Activated CD8-positive, alpha-beta memory T cell treated with anti-CD3 and anti-CD28 coated beads for 48 hours (primary cell): ENCODE measurements around the gene APC2.
"Not testable (repeated sequence)": the region's sequence is repeated elsewhere in the genome, so short reads cannot be mapped to it uniquely, and the experiment has no call there.

Experiments used
- DNase-seq, 3 experiments: peaks; one replicate each; pipeline ENCODE4 v3.0.0-alpha.2; 2020; ENCODE audit warnings: low read depth in 2 of 3, low spot score in 2 of 3

APC2 gene

GRCh38 chr19:1412323-1412923 is 37.5 kb upstream of the APC2 start:
- DNase-seq = no peak

- no peak for DNase-seq
These were observed 36.7 kb upstream of the APC2 start for GRCh38 chr19:1412995-1413800.

DNA sequence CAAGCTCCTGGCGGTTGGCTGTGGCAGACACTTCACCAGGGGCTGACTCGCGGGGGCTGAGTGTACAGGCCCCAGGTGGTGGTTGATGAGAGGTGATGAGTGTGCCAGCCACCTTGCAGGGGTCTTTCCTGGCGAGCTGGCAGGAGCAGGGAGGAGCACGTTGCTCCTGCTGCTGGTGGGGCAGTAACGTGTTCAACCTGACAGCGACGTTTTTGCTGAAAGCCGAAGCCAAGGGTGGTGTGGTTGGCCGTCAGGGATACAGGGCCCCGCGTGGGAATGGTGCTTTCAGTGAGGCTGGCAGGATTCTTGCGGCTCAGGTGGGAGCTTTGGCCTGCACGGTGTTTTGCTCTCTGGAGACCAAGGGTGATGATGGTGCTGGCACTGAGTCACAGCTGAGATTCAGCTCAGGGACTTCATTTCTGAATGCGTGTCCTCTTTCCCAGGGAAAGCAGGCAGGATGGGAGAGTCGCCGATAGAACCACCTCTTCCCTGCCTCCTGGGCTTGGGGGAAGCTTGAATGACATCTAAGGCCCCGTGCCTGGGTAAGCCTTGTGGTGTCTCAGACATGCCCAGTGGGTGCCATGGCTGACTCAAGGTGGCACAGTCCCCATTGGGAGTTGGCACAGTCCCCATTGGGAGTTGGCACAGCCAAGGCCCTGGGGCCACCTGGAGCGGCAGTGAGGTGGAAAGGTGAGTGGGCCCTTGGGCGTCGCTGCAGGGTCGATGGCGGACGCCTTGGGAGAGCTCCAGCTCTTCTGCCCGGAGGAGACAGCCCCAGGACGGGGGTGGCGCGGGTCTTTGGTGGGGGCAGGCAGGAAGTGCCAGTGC is 33.7 kb upstream of the APC2 start:
- no peak for DNase-seq

GRCh38 chr19:1417145-1417544 is 32.8 kb upstream of the APC2 start:
- DNase-seq = no peak

DNA sequence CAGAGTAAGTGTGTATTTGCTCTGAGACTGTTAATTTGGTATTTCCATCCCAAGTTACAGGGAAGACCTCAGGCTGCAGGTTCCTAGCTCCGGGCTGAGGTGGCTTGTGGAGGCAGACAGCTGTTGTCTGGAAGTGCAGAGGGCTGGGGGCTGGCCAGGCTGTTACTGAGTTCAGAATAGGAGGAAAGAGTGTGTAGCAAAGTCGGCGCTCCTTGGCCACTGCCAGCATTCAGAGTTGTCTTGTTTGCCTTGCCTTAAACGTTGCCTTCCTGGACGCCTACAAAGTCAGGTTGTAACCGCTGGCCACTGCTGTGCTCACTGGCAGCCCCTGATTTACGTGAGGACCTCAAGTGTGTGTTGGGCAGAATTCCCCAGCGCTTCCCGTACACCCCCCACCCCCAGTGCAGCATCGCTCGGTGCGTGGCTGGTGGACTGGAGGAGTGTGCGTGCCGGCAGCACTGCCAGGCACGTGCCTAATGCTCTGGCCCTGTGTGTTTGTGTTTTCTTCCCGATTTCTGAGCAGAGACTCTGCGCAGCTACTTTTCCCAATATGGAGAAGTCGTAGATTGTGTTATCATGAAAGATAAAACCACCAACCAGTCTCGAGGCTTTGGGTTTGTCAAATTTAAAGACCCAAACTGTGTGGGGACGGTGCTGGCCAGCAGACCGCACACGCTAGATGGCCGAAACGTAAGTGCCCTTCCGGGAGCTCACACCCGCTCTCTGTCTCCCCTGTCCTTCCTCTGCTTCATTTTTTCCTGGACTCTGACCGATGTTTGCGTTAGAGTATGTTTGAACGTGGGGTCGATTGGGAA is 32.0 kb upstream of the APC2 start:
- no peak for DNase-seq

DNA sequence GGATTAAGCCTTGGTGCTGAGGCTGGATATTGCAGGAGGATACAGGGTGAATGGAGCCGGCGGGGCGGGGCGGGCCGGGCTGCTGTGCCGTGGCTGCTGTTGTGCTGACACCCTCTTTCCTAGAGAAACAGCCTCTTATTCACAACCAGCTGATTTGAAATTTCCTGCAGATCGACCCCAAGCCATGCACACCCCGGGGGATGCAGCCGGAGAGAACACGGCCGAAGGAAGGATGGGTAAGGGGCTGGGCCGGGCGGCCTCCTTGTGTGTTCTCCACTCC is 31.5 kb upstream of the APC2 start:
- no peak for DNase-seq

- DNase-seq = no peak
These were observed 30.8 kb upstream of the APC2 start for GRCh38 chr19:1418951-1419738.

GRCh38 chr19:1420085-1420484 is 29.8 kb upstream of the APC2 start:
- not testable (repeated sequence) for DNase-seq

- DNase-seq = no peak
These were observed 29.3 kb upstream of the APC2 start for GRCh38 chr19:1420590-1420989.

DNA sequence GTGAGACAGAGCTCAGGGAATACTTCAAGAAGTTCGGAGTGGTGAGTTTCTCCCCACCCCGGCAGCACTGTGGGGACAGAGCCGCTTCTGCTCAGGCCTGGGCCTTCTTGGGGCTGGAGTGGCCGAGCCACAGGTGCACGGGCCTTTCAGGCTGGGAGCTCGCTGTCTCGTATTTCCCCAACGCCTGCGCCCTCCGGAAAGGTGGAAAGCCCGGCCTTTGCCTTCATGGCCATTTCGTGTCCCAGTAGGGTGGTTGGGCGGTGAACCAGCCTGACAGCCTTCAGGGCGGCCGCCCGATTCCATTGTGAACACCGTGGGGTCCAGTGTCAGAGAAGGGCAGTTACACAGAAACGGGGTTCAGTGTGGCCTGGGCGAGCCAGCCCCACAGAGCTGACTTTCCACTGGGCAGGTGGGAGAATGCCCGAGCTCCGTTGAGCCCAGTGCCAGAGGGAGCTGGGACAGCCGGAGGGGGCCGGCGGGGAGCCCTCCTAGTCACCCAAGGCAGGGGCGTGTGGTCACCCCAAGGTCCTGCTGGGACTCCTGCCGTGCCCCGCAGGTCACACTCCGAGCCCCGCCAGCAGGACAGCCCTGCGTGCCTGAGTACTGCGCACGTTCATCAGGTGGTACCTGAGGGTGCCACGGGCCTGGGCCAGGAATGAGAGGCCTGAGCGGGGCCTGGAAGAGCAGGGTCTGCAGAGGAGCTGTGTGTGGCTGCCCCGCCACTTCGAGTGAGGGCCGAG is 28.5 kb upstream of the APC2 start:
- no peak for DNase-seq

DNA sequence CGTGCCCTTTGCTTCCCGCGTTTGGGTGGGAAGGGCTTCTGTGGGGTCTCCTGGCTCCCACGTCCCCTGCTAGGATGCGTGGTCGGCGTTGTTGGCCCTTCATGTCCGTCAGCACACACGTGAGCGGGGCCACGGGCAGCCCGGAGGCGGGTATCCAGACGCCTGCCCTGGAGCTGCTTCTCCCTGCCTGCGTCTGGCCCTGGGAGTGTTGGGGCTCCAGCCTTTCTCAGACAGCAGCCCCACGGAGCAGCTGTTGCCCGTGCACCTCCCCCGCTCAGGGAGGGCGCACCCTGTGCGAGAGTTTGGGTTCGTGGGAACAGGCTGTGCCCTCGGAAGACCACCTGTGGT is 28.0 kb upstream of the APC2 start:
- no peak for DNase-seq

DNA sequence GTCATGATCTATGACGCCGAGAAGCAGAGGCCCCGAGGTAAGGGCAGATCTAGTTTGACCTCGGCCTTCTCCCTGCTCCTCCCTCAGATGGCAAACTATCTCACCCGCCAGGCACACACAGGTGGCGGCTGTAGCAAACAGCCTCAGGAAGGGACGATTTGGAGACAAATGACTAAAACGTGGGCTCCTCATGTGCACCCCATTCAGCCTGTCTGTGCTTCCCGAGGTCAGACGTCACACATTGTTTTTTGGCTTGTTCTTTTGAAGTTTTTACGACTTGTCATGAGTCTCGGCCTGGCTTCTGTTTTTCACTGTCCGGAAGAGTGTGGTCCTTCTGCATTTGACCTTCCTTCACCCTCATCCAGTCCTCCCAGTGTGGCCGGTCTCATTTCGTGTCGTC is 27.6 kb upstream of the APC2 start:
- no peak for DNase-seq

GRCh38 chr19:1422943-1423342 is 27.0 kb upstream of the APC2 start:
- DNase-seq = no peak

- DNase-seq = no peak
These were observed 26.3 kb upstream of the APC2 start for GRCh38 chr19:1423436-1424191.

- DNase-seq = no peak
These were observed 25.5 kb upstream of the APC2 start for GRCh38 chr19:1424192-1424955.

DNA sequence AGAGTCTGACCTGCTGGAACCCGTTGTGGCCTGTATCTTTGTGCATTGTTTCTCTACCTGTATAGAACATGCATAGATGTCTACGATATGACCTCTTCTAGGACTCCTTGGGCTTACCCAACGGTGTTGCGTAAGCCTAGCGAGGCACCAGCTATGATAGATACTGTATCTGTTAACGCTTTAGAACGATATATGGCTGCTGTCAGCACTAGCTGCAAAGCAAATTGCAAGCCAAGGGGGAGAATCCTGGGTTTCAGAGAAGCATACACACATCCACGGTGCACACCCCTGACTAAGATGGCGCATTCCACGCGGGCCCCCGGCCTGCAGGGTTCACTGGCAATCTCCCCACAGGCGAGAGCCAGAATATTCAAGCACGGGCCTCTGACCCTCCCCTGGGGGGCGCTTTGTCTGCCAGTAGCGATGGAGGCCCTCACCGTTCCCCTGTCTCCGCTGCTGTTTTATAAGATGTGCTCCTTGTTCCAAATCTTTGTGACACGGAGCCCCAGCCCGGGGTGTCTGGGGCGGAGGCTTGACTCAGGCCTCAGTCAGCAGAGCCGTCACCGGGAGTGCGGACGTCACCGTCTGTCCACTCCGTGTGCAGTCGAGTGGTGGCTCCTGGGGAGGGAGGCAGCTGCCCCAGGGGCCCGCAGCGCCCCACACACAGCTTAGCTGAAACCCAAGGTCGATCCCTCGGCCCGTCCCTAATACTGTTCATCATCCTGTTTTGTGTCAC is 24.7 kb upstream of the APC2 start:
- no peak for DNase-seq

- DNase-seq = no peak
These were observed 24.0 kb upstream of the APC2 start for GRCh38 chr19:1425902-1426301.

GRCh38 chr19:1426736-1427135 is 23.2 kb upstream of the APC2 start:
- no peak for DNase-seq
